Left cardiac atrium (tissue), 4 donors: ENCODE results near the gene KIAA1191. TPM values are rescaled to one million over a fixed set of nuclear protein-coding genes. Genes with fewer than 3 reads are reported as not detected.
"Not testable (repeated sequence)": the region's sequence is repeated elsewhere in the genome, so short reads cannot be mapped to it uniquely, and the experiment has no call there.

Source experiments
- ATAC-seq, 2 donors: fragments of 200-7000 bp; cut with Tn5 transposase; one replicate each; pipeline ENCODE4 v1.9.1; 2020; ENCODE audit warnings: mild to moderate bottlenecking in 2 of 2, moderate library complexity in 2 of 2
- DNase-seq: peaks from one replicate; pipeline ENCODE4 v3.0.0-alpha.2; 2020
- intact Hi-C, 2 donors: fragments of 100-400 bp; cut with DNase I; formaldehyde crosslinking; loops; one replicate each; pipeline versions ENCODE4 v1.14.1 to v1.15.1; 2022 to 2023
- long read RNA-seq: library from polyadenylated mRNA; unstranded; transcript quantifications from one replicate; pipeline ENCODE4 v2.0.0, GENCODE V29; 2021
- total RNA-seq, 2 donors: library from RNA; stranded (reverse); fragmentation: NEBNext Ultra II Directional; extraction: Animal tissue kit (Norgen Biotek cat#: 25700); gene quantifications; one replicate each; pipeline ENCODE4 v1.2.1, GENCODE V29; 2021
- donor health status: DM: no; HTN: yes; CAD: no.
- donor health status: DM: no; HTN: yes; CAD: no; lungs with severe emphysema.
- donor health status: DM: yes; HTN: yes; CAD: no.
- donor health status: Dilated cardiomyopathy.

Gene KIAA1191
- 10 to 100 TPM; 79.6 to 86.0 TPM for total RNA-seq
- long read RNA-seq, transcript KIAA1191-201 (9 exons, 2,991 nt) = major isoform, 35 of 62 reads
- long read RNA-seq, partial matches to known transcripts = 8 of 62 reads
- long read RNA-seq, other reads (novel, unspliced or antisense) = 13 of 62 reads

- intact Hi-C loops = no loop called here
- peak; percentile 94 to 96 for ATAC-seq
- peak; percentile 97 for DNase-seq
Measured at GRCh38 chr5:176361437-176362232, at the start of gene KIAA1191. Gene KIAA1191 (minus strand): TSS chr5:176361764. CDS start chr5:176359508, 2,256 bp downstream.

- DNase-seq = no peak
- ATAC-seq = no peak
- intact Hi-C loops = loop anchor here (10.0 kb wide), 2 partner anchors 114 to 164 kb away; no protein-coding TSS in a partner anchor
Measured at GRCh38 chr5:176410486-176411180, 49.1 kb upstream of the KIAA1191 start.

- ATAC-seq (no peak), DNase-seq (no peak)
- intact Hi-C loops = loop anchor here (10.0 kb wide), 2 partner anchors 115 to 165 kb away; no protein-coding TSS in a partner anchor
Measured at GRCh38 chr5:176409765-176410164, 48.2 kb upstream of the KIAA1191 start.

GRCh38 chr5:176408590-176408989 is 47.0 kb upstream of the KIAA1191 start:
- no peak for ATAC-seq
- intact Hi-C loops = no loop called here
- no peak for DNase-seq

GRCh38 chr5:176408252-176408573 is 46.6 kb upstream of the KIAA1191 start:
- ATAC-seq, DNase-seq, intact Hi-C loops: not testable (repeated sequence)

GRCh38 chr5:176407456-176408251 is 46.1 kb upstream of the KIAA1191 start:
- DNase-seq (no peak), ATAC-seq (peak; percentile 41 to 65)
- intact Hi-C loops = no loop called here

GRCh38 chr5:176406436-176407052 is 45.0 kb upstream of the KIAA1191 start:
- ATAC-seq (no peak), DNase-seq (no peak)
- intact Hi-C loops = no loop called here

GRCh38 chr5:176405656-176406435 is 44.3 kb upstream of the KIAA1191 start:
- no peak for DNase-seq
- intact Hi-C loops = no loop called here
- no peak for ATAC-seq

- intact Hi-C loops = no loop called here
- no peak for DNase-seq
- ATAC-seq = peak; percentile 18 to 29
Measured at GRCh38 chr5:176401281-176402205, 40.0 kb upstream of the KIAA1191 start.

- ATAC-seq (peak; percentile 51 to 57), DNase-seq (no peak)
- intact Hi-C loops = no loop called here
Measured at GRCh38 chr5:176400382-176401156, 39.0 kb upstream of the KIAA1191 start.

GRCh38 chr5:176397736-176398420 is 36.3 kb upstream of the KIAA1191 start:
- intact Hi-C loops = no loop called here
- no peak for ATAC-seq

GRCh38 chr5:176396330-176396729 is 34.8 kb upstream of the KIAA1191 start:
- ATAC-seq (peak in 1 of 2 donors; percentile 9), DNase-seq (no peak)

More at GRCh38 chr5:176397736-176398420, 36.3 kb upstream of the KIAA1191 start:
- DNase-seq = no peak

GRCh38 chr5:176394881-176395675 is 33.5 kb upstream of the KIAA1191 start:
- intact Hi-C loops = no loop called here
- DNase-seq (peak; percentile 61), ATAC-seq (peak; percentile 84 to 89)

More at GRCh38 chr5:176396330-176396729, 34.8 kb upstream of the KIAA1191 start:
- intact Hi-C loops = no loop called here

- intact Hi-C loops = no loop called here
- ATAC-seq (no peak), DNase-seq (no peak)
Measured at GRCh38 chr5:176394096-176394495, 32.5 kb upstream of the KIAA1191 start.

GRCh38 chr5:176392526-176392925 is 31.0 kb upstream of the KIAA1191 start:
- DNase-seq (no peak), ATAC-seq (no peak)
- intact Hi-C loops = no loop called here
